Renal pelvis (tissue), 4 donors: ENCODE data around the gene TPSD1. TPM values are rescaled to one million over a fixed set of nuclear protein-coding genes. Genes with fewer than 3 reads are reported as not detected.
"Not testable (repeated sequence)": the region's sequence is repeated elsewhere in the genome, so short reads cannot be mapped to it uniquely, and the experiment has no call there.

Source experiments
- DNase-seq: peaks from one replicate; pipeline ENCODE4 v3.0.0-alpha.2; 2013
- polyA plus RNA-seq, 3 donors: library from polyadenylated mRNA; unstranded; fragments of 120-200 nt; gene quantifications; one replicate each; pipeline ENCODE4 v1.2.1, GENCODE V29; 2013; ENCODE audit not compliant: insufficient read length in 3 of 3

TPSD1 gene
- polyA plus RNA-seq, 3 donors = 0.32 TPM; not detected in 2

GRCh38 chr16:1220841-1221627 lies 34.8 kb upstream of the TPSD1 start:
- no peak for DNase-seq

GRCh38 chr16:1221628-1222552 lies 34.0 kb upstream of the TPSD1 start:
- no peak for DNase-seq

GRCh38 chr16:1222553-1223354 lies 33.1 kb upstream of the TPSD1 start:
- no peak for DNase-seq

GRCh38 chr16:1223355-1224214 lies 32.3 kb upstream of the TPSD1 start:
- DNase-seq = no peak

GRCh38 chr16:1224558-1224957 lies 31.3 kb upstream of the TPSD1 start:
- DNase-seq = no peak

- DNase-seq = no peak
These were observed 30.8 kb upstream of the TPSD1 start, which contains the start of gene TPSG1 for GRCh38 chr16:1225051-1225451. TSS of gene TPSG1 (minus strand) at chr16:1225268. CDS start at chr16:1225252, 16 bp downstream.

GRCh38 chr16:1225728-1226311 lies 30.0 kb upstream of the TPSD1 start:
- DNase-seq = not testable (repeated sequence)

GRCh38 chr16:1226692-1227091 lies 29.2 kb upstream of the TPSD1 start:
- not testable (repeated sequence) for DNase-seq

GRCh38 chr16:1228227-1228626 lies 27.6 kb upstream of the TPSD1 start:
- not testable (repeated sequence) for DNase-seq

- DNase-seq = not testable (repeated sequence)
These were observed 26.4 kb upstream of the TPSD1 start for GRCh38 chr16:1229476-1229875.

- DNase-seq = not testable (repeated sequence)
These were observed 25.8 kb upstream of the TPSD1 start, which contains the start of gene TPSB2 for GRCh38 chr16:1230084-1230470. TSS of gene TPSB2 (minus strand) at chr16:1230184. CDS start at chr16:1229951, 233 bp downstream.

- DNase-seq = not testable (repeated sequence)
These were observed 25.2 kb upstream of the TPSD1 start for GRCh38 chr16:1230471-1231212.

GRCh38 chr16:1231301-1231700 lies 24.6 kb upstream of the TPSD1 start:
- DNase-seq = not testable (repeated sequence)

GRCh38 chr16:1232049-1232748 lies 23.7 kb upstream of the TPSD1 start:
- DNase-seq = not testable (repeated sequence)

- not testable (repeated sequence) for DNase-seq
These were observed 19.2 kb upstream of the TPSD1 start for GRCh38 chr16:1236659-1237058.

- no peak for DNase-seq
These were observed 17.9 kb upstream of the TPSD1 start for GRCh38 chr16:1237990-1238389.

- not testable (repeated sequence) for DNase-seq
These were observed 17.0 kb upstream of the TPSD1 start for GRCh38 chr16:1238909-1239308.

GRCh38 chr16:1239575-1239974 lies 16.3 kb upstream of the TPSD1 start:
- DNase-seq = not testable (repeated sequence)

- DNase-seq = not testable (repeated sequence)
These were observed 15.4 kb upstream of the TPSD1 start, which contains the start of gene TPSAB1 for GRCh38 chr16:1240436-1240835. TSS of gene TPSAB1 (plus strand) at chr16:1240705. CDS start at chr16:1240939, 234 bp downstream.
